ENCODE results near the gene CXCL3. TPM values are rescaled to one million over a fixed set of nuclear protein-coding genes. Genes with fewer than 3 reads are reported as not detected.

The CXCL3 gene
- total and polyA plus RNA-seq, 2 experiments from 2014 or later: 3.6 to 19.5 TPM

DNA sequence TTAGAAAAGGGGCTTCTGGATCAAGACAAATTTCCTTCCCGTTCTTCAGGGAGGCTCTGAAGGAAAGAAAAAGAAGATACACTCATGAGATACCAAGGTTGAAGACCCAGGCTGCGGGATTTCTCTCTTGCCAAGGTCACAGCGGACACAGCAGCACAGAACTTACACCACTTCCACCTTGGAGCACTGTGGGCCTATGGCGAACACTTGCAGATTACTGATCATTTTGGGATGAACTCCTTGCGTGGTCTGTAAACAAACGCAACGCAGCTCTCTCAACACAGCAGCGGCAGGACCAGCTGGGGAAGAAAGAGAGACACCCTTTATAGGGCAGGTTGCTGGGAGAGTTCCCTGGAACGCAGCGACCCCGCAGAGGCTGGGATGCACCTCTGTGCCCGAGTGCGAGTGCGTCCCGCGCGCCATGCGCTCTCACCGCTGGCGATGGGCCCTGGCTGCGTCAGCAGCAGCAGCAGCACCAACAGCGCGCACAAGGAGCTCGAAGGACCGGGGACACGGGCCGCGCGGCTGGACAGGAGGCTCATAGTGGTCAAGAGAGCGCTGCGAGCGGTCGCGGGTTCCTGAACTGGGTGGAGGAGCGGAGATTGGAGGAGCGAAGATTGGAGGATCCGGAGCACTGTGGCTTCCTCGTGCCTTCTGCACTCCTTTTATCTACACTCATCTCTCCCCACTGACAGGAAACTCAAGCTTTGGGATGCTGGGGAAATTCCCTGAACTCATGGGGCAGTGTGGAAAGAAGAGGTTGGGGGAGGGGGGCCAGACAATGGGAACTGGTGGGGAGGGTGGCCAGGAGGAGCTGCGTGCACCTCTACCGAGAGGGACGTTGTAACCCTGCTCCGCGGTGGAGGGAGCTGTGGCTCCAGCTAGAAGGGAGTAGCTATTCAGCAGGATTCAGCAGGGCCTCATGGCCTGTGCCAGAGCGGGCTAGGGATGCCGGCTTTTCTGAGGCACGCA lies 40.2 kb downstream of the CXCL3 start, which contains the start of gene CXCL5:
TSS of gene CXCL5 (minus strand) at position 638 of the 972 bp plus-strand sequence. CDS start at position 542, 96 bp downstream.
- Histone ChIP-seq H3K4me2 (peak within 1 kb of the TSS; percentile 79), H3K36me3 (ENCODE audit: insufficient read depth) (no peaks in the 10 kb centered on the region), H3K27me3 (ENCODE audit: insufficient read depth) (0 out of 2 replicates have a peak, but pooled peaks cover 3% of the 10 kb centered on the region), H2AFZ (peak within 1 kb of the TSS; percentile 94), H3F3A (replicated peaks; ENCODE audit: low read depth) (no peaks in the 10 kb centered on the region), H3K4me1 (ENCODE audit: insufficient read depth) (peaks cover 26% of the 10 kb centered on the region), H3K79me2 (replicated peaks; ENCODE audit: insufficient read depth) (no peaks in the 10 kb centered on the region), H3K27ac (ENCODE audit: low read depth) (peak within 1 kb of the TSS; percentile 62; the same call in 1 of the 2 replicates), H3K4me3 (peak within 1 kb of the TSS; percentile 56), H3K9me2 (ENCODE audit: insufficient read depth) (peaks cover 4% of the 10 kb centered on the region; the same call in 1 of the 2 replicates), H4K20me1 (replicated peaks; ENCODE audit: insufficient read depth) (no peaks in the 10 kb centered on the region)
- Mint-ChIP-seq H3K27me3 (ENCODE audit: insufficient read depth, low read depth, poor library complexity) (peaks cover 13% of the 10 kb centered on the region), H3K9me3 (peaks cover 5% of the 10 kb centered on the region), H3K27ac (peak within 1 kb of the TSS; percentile 85), H3K36me3 (ENCODE audit: low read depth) (peaks cover 22% of the 10 kb centered on the region), H3K4me1 (peaks cover 28% of the 10 kb centered on the region), H3K4me3 (peak within 1 kb of the TSS; percentile 72)
- ATAC-seq (peak; percentile 98), DNase-seq (ENCODE audit: low spot score) (peak; percentile 86)
- TF ChIP-seq EZH2phosphoT487 (IDR thresholded peaks at IDR 0.05; ENCODE audit: unreplicated experiment) (no peak), POLR2AphosphoS5 (IDR thresholded peaks at IDR 0.05; ENCODE audit: low read depth) (peak; percentile 63), CREB1 (CRISPR knock-in tag; IDR thresholded peaks at IDR 0.05; ENCODE audit: low read depth) (0 out of 2 replicates have a peak, but pooled peaks have one; percentile 25), ZNF331 (CRISPR knock-in tag; IDR thresholded peaks at IDR 0.05; ENCODE audit: low read depth) (peak; percentile 17; the same call in 1 of the 2 replicates), STAT1 (IDR thresholded peaks at IDR 0.05; ENCODE audit: unreplicated experiment) (no peak), CTCF (conservative IDR thresholded peaks at IDR 0.05; ENCODE audit: low read depth in 2 of 2) (peak; percentile 27 to 68; a peak in 3 of 4 replicates), ZNF462 (CRISPR knock-in tag; IDR thresholded peaks at IDR 0.05) (0 out of 2 replicates have a peak, but pooled peaks have one; percentile 24), ZNF114 (CRISPR knock-in tag; IDR thresholded peaks at IDR 0.05) (0 out of 2 replicates have a peak, but pooled peaks have one; percentile 12), NANOG (IDR thresholded peaks at IDR 0.05; ENCODE audit: borderline replicate concordance) (no peak), JUNB (IDR thresholded peaks at IDR 0.05; ENCODE audit: unreplicated experiment) (no peak), EZH2 (IDR thresholded peaks at IDR 0.05; ENCODE audit: low read depth, unreplicated experiment) (no peak)
- TF ChIP-seq, protein P1, sequence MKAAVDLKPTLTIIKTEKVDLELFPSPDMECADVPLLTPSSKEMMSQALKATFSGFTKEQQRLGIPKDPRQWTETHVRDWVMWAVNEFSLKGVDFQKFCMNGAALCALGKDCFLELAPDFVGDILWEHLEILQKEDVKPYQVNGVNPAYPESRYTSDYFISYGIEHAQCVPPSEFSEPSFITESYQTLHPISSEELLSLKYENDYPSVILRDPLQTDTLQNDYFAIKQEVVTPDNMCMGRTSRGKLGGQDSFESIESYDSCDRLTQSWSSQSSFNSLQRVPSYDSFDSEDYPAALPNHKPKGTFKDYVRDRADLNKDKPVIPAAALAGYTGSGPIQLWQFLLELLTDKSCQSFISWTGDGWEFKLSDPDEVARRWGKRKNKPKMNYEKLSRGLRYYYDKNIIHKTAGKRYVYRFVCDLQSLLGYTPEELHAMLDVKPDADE (IDR thresholded peaks at IDR 0.05): no peak

Data from GM23338 (cell line).